ENCODE results near the gene PDZD7. TPM values are rescaled to one million over a fixed set of nuclear protein-coding genes. Genes with fewer than 3 reads are reported as not detected.
A peak's percentile ranks its signal among the peaks of the same experiment; 100 is the strongest.

PDZD7 gene
- total and polyA plus RNA-seq, 9 of the 15 experiments (the other 6 are each of a cell fraction or from before 2014, with no cell fraction given), result 0.04 to 0.24 (median 0.08) TPM; not detected in 3

- in situ Hi-C loops (cut with MboI) (no loop called here), intact Hi-C loops (cut with micrococcal nuclease) (no loop called here)
- Histone ChIP-seq H3K4me3 (no peak overlapping the region), H3K27ac (ENCODE audit: extremely low read depth, low read depth, low read length) (no peak overlapping the region), H3K9ac (ENCODE audit: insufficient read depth in 1 of 2, low read depth in 2 of 2, low read length in 2 of 2) (no peak overlapping the region), H3K79me2 (ENCODE audit: control insufficient read depth, insufficient read depth, low read length) (no peaks in the 10 kb centered on the region), H3K27me3 (ENCODE audit: control insufficient read depth in 2 of 2, insufficient read depth in 2 of 2, low read length in 2 of 2) (no peaks in the 10 kb centered on the region), H3K9me1 (ENCODE audit: control insufficient read depth, insufficient read depth, low read length) (no peaks in the 10 kb centered on the region), H4K20me1 (replicated peaks; ENCODE audit: control insufficient read depth, insufficient read depth, low read length) (no peaks in the 10 kb centered on the region), H2AFZ (ENCODE audit: low read depth, low read length) (no peak overlapping the region), H3K36me3 (ENCODE audit: control insufficient read depth, insufficient read depth, low read length) (no peaks in the 10 kb centered on the region), H3K4me1 (replicated peaks in 1 of 2; ENCODE audit: control insufficient read depth in 2 of 2, insufficient read depth in 2 of 2, low read length in 2 of 2) (peaks cover 7 to 12% of the 10 kb centered on the region in 2 experiments; a peak in 3 of 5 replicates), H3K9me3 (replicated peaks; ENCODE audit: control insufficient read depth, insufficient read depth, low read depth, low read length) (no peaks in the 10 kb centered on the region), H3K4me2 (ENCODE audit: insufficient read depth, low read length) (no peak overlapping the region)
- no peak for ATAC-seq
- FAIRE-seq, result no peak
- 67% methylated on average over 5 of the region's 6 CpGs for WGBS (ENCODE audit: insufficient coverage, low coverage, missing lambda C conversion rate)
- no TSS peak for BruUV-seq (replicated peaks)
- no peak for TF ChIP-seq NFATC3 (IDR thresholded peaks at IDR 0.05)
- TF ChIP-seq ZNF695 (CRISPR knock-in tag; IDR thresholded peaks at IDR 0.05), result no peak
- DNase-seq (ENCODE audit: extremely low read depth in 1 of 4, low spot score in 3 of 4), result no peak
- ChIA-PET POLR2A (interaction anchor here (1.1 kb wide), 2 partner anchors 13 to 44 kb away, joined by 3 to 4 read pairs; no protein-coding TSS in a partner anchor), CTCF (ENCODE audit: low intra/inter-chr PET ratio) (no interaction called here)
Measured at GRCh38 chr10:100972904-100973535, 57.9 kb downstream of the PDZD7 start.

GRCh38 chr10:100972115-100972903 is 58.6 kb downstream of the PDZD7 start:
- 28% methylated on average over 9 of the region's 13 CpGs for WGBS (ENCODE audit: insufficient coverage, low coverage, missing lambda C conversion rate)
- TF ChIP-seq LEF1 (IDR thresholded peaks at IDR 0.05) (no peak), TAF9B (IDR thresholded peaks at IDR 0.05; ENCODE audit: partially characterized antibody) (no peak), NR2C2 (CRISPR knock-in tag; IDR thresholded peaks at IDR 0.05) (no peak), NR2C2 (tag; IDR thresholded peaks at IDR 0.05) (peak; percentile 32; the same call in 1 of the 2 replicates), NR2C1 (IDR thresholded peaks at IDR 0.05) (peak; percentile 64), NR2C1 (tag; IDR thresholded peaks at IDR 0.05) (peak; percentile 52)
- Histone ChIP-seq H2AFZ (ENCODE audit: low read depth, low read length) (no peak overlapping the region), H3K27me3 (ENCODE audit: control insufficient read depth in 2 of 2, insufficient read depth in 2 of 2, low read length in 2 of 2) (no peaks in the 10 kb centered on the region), H3K4me1 (replicated peaks in 1 of 2; ENCODE audit: control insufficient read depth in 2 of 2, insufficient read depth in 2 of 2, low read length in 2 of 2) (peaks cover 8 to 14% of the 10 kb centered on the region in 2 experiments), H4K20me1 (replicated peaks; ENCODE audit: control insufficient read depth, insufficient read depth, low read length) (no peaks in the 10 kb centered on the region), H3K27ac (ENCODE audit: extremely low read depth, low read depth, low read length) (no peak overlapping the region), H3K36me3 (ENCODE audit: control insufficient read depth, insufficient read depth, low read length) (no peaks in the 10 kb centered on the region), H3K4me2 (ENCODE audit: insufficient read depth, low read length) (no peak overlapping the region), H3K9me1 (ENCODE audit: control insufficient read depth, insufficient read depth, low read length) (no peaks in the 10 kb centered on the region), H3K4me3 (no peak overlapping the region), H3K9ac (ENCODE audit: insufficient read depth in 1 of 2, low read depth in 2 of 2, low read length in 2 of 2) (no peak overlapping the region), H3K79me2 (ENCODE audit: control insufficient read depth, insufficient read depth, low read length) (no peaks in the 10 kb centered on the region), H3K9me3 (replicated peaks; ENCODE audit: control insufficient read depth, insufficient read depth, low read depth, low read length) (no peaks in the 10 kb centered on the region)
- no TSS peak for BruUV-seq (replicated peaks)
- DNase-seq (ENCODE audit: extremely low read depth in 1 of 4, low spot score in 3 of 4) (no peak), ATAC-seq (no peak), FAIRE-seq (no peak)
- in situ Hi-C loops (cut with MboI), result no loop called here
- POLR2A ChIA-PET, result interaction anchor here (1.1 kb wide), 2 partner anchors 13 to 45 kb away, joined by 3 to 4 read pairs; no protein-coding TSS in a partner anchor
- intact Hi-C loops (cut with micrococcal nuclease), result no loop called here
- CTCF ChIA-PET (ENCODE audit: low intra/inter-chr PET ratio), result no interaction called here
